Measurements from ENCODE around the gene LY6G6F.

- TF ChIP-seq CTCF (IDR thresholded peaks at IDR 0.05) = no peak
- no peak for TF ChIP-seq POLR2A (IDR thresholded peaks at IDR 0.05)
Measured at GRCh38 chr6:31662124-31662723, 44.4 kb upstream of the LY6G6F start.
